H9 (cell line): ENCODE data around the gene DTHD1. TPM values are rescaled to one million over a fixed set of nuclear protein-coding genes. Genes with fewer than 3 reads are reported as not detected.

Experiments
- DNase-seq: peaks from one replicate; pipeline ENCODE4 v3.0.0-alpha.2; 2017
- H2AFZ ChIP-seq: one replicate; pipeline ENCODE4 v1.6.1; 2013; ENCODE audit warnings: mild to moderate bottlenecking, low read length, control low read depth, moderate library complexity
- H2AK5ac ChIP-seq: 2 replicates; pipeline ENCODE4 v1.6.1; 2013; ENCODE audit warnings: low read length, control low read depth, mixed read lengths; ENCODE audit not compliant: insufficient read length
- H2BK120ac ChIP-seq: one replicate; pipeline ENCODE4 v1.6.1; 2013; ENCODE audit warnings: low read depth, mild to moderate bottlenecking, low read length, control low read depth, inconsistent platforms; ENCODE audit not compliant: poor library complexity, severe bottlenecking
- H2BK12ac ChIP-seq: 2 replicates; pipeline ENCODE4 v1.6.1; 2013; ENCODE audit warnings: low read length, control low read depth, mixed read lengths, low read depth; ENCODE audit not compliant: insufficient read length
- H2BK15ac ChIP-seq: 2 replicates; pipeline ENCODE4 v1.6.1; 2013; ENCODE audit warnings: low read depth, low read length, control low read depth
- H2BK20ac ChIP-seq: one replicate; pipeline ENCODE4 v1.6.1; 2013; ENCODE audit warnings: low read depth, mild to moderate bottlenecking, low read length, control low read depth, inconsistent platforms; ENCODE audit not compliant: poor library complexity, severe bottlenecking
- H2BK5ac ChIP-seq: 2 replicates; pipeline ENCODE4 v1.6.1; 2013; ENCODE audit warnings: low read length, control low read depth, mixed read lengths; ENCODE audit not compliant: insufficient read length
- H3K14ac ChIP-seq: 2 replicates; pipeline ENCODE4 v1.6.1; 2013; ENCODE audit warnings: low read length, control low read depth; ENCODE audit not compliant: insufficient read depth
- H3K18ac ChIP-seq: 2 replicates; pipeline ENCODE4 v1.6.1; 2013; ENCODE audit warnings: low read depth, mild to moderate bottlenecking, mixed read lengths, low read length, control low read depth; ENCODE audit not compliant: insufficient read length
- H3K23ac ChIP-seq: 2 replicates; pipeline ENCODE4 v1.6.1; 2013; ENCODE audit warnings: low read length, control low read depth, mixed read lengths, low read depth; ENCODE audit not compliant: insufficient read length
- H3K23me2 ChIP-seq: 2 replicates; pipeline ENCODE4 v1.6.1; 2013; ENCODE audit warnings: low read depth, mild to moderate bottlenecking, mixed read lengths, low read length, control low read depth; ENCODE audit not compliant: insufficient read length, poor library complexity, severe bottlenecking
- H3K27ac ChIP-seq: 2 replicates; pipeline ENCODE4 v1.5.1; 2013; ENCODE audit warnings: low read length, control low read depth, mixed read lengths, low read depth; ENCODE audit not compliant: insufficient read length
- H3K27me3 ChIP-seq: 2 replicates; pipeline ENCODE4 v1.6.1; 2013; ENCODE audit warnings: low read length, control low read depth, inconsistent platforms; ENCODE audit not compliant: insufficient read depth
- H3K4ac ChIP-seq: 2 replicates; pipeline ENCODE4 v1.6.1; 2013; ENCODE audit warnings: low read depth, mild to moderate bottlenecking, control low read depth, inconsistent platforms, low read length, moderate library complexity
- H3K4me1 ChIP-seq: 2 replicates; pipeline ENCODE4 v1.6.1; 2013; ENCODE audit warnings: low read length, control low read depth, inconsistent platforms; ENCODE audit not compliant: insufficient read depth
- H3K4me2 ChIP-seq: 2 replicates; pipeline ENCODE4 v1.6.1; 2013; ENCODE audit warnings: low read length, control low read depth, mixed read lengths; ENCODE audit not compliant: insufficient read length, insufficient read depth
- H3K56ac ChIP-seq: 2 replicates; pipeline ENCODE4 v1.6.1; 2013; ENCODE audit warnings: low read depth, mild to moderate bottlenecking, mixed read lengths, low read length, control low read depth; ENCODE audit not compliant: insufficient read length
- H3K79me1 ChIP-seq: 2 replicates; pipeline ENCODE4 v1.6.1; 2013; ENCODE audit warnings: low read depth, mild to moderate bottlenecking, moderate library complexity, low read length, control low read depth, inconsistent platforms; ENCODE audit not compliant: insufficient read depth, poor library complexity, severe bottlenecking
- H3K79me2 ChIP-seq: 2 replicates; pipeline ENCODE4 v1.6.1; 2013; ENCODE audit warnings: low read length, control low read depth, inconsistent platforms; ENCODE audit not compliant: insufficient read depth
- H3K9ac ChIP-seq: 2 replicates; pipeline ENCODE4 v1.6.1; 2013; ENCODE audit warnings: low read length, control low read depth, mixed read lengths; ENCODE audit not compliant: insufficient read length; ENCODE audit errors: extremely low read depth
- H3K9me3 ChIP-seq: one replicate; pipeline ENCODE4 v1.6.1; 2013; ENCODE audit warnings: low read depth, low read length, inconsistent platforms; ENCODE audit not compliant: control insufficient read depth
- H3T11ph ChIP-seq: one replicate; pipeline ENCODE4 v1.6.1; 2013; ENCODE audit warnings: mild to moderate bottlenecking, low read length, control low read depth, inconsistent platforms
- H4K20me1 ChIP-seq: one replicate; pipeline ENCODE4 v1.6.1; 2013; ENCODE audit not compliant: control insufficient read depth, insufficient read length, insufficient read depth
- H4K5ac ChIP-seq: 2 replicates; pipeline ENCODE4 v1.6.1; 2013; ENCODE audit warnings: low read depth, mild to moderate bottlenecking, mixed read lengths, low read length, control low read depth; ENCODE audit not compliant: insufficient read length
- H4K8ac ChIP-seq: replicated peaks from 2 replicates; pipeline ENCODE4 v1.6.1; 2013; ENCODE audit warnings: low read length, control low read depth, mixed read lengths, low read depth; ENCODE audit not compliant: insufficient read length
- H4K91ac ChIP-seq: 2 replicates; pipeline ENCODE4 v1.6.1; 2013; ENCODE audit warnings: low read depth, mild to moderate bottlenecking, moderate library complexity, mixed read lengths, low read length, control low read depth; ENCODE audit not compliant: insufficient read length
- H3K27ac Mint-ChIP-seq, 3 experiments: 2 replicates in 2 of 3; 3 replicates in 1 of 3; pipeline ENCODE4 v1.8.0; 2020 to 2021; ENCODE audit warnings: mixed read lengths in 3 of 3, mild to moderate bottlenecking in 1 of 3, moderate library complexity in 1 of 3
- H3K27me3 Mint-ChIP-seq: 2 replicates; pipeline ENCODE4 v1.8.0; 2021; ENCODE audit warnings: low read depth, mild to moderate bottlenecking, moderate library complexity, mixed read lengths
- H3K36me3 Mint-ChIP-seq, 3 experiments: 2 replicates in 2 of 3; 3 replicates in 1 of 3; pipeline ENCODE4 v1.8.0; 2020 to 2021; ENCODE audit warnings: low read depth in 3 of 3, mixed read lengths in 3 of 3; ENCODE audit not compliant: insufficient read depth in 1 of 3
- H3K4me1 Mint-ChIP-seq, 2 experiments: 2 replicates each; pipeline ENCODE4 v1.8.0; 2020; ENCODE audit warnings: mixed read lengths in 2 of 2
- H3K4me3 Mint-ChIP-seq, 2 experiments: 2 replicates in 1 of 2; 3 replicates in 1 of 2; pipeline ENCODE4 v1.8.0; 2020 to 2021; ENCODE audit warnings: mild to moderate bottlenecking in 2 of 2, mixed read lengths in 2 of 2, moderate library complexity in 1 of 2
- H3K9me3 Mint-ChIP-seq, 2 experiments: 2 replicates in 1 of 2; 3 replicates in 1 of 2; pipeline ENCODE4 v1.8.0; 2020; ENCODE audit warnings: mild to moderate bottlenecking in 2 of 2, mixed read lengths in 2 of 2, moderate library complexity in 1 of 2
- whole genome bisulfite sequencing: extraction: QIAGEN DNeasy Blood & Tissue Kit; methylation state at CpG from one replicate; pipeline ENCODE4 v1.1.7; 2013; ENCODE audit warnings: missing lambda C conversion rate, low lambda C conversion rate, mixed read lengths; ENCODE audit not compliant: insufficient read length; ENCODE audit errors: extremely low coverage; 5-methylcytosine and 5-hydroxymethylcytosine counted together
- total RNA-seq: library from RNA; stranded (reverse); gene quantifications from 2 replicates; pipeline ENCODE4 v1.2.1, GENCODE V29; 2021
- TF ChIP-seq, protein P1 (sequence below): fragments of 200-600 bp; sonication (generic); conservative IDR thresholded peaks from 3 replicates; pipeline ENCODE4 v1.8.0; 2021; ENCODE audit warnings: antibody characterized with exemption, mild to moderate bottlenecking

The DTHD1 gene
- total RNA-seq, 1 experiment from 2014 or later: not detected

DNA sequence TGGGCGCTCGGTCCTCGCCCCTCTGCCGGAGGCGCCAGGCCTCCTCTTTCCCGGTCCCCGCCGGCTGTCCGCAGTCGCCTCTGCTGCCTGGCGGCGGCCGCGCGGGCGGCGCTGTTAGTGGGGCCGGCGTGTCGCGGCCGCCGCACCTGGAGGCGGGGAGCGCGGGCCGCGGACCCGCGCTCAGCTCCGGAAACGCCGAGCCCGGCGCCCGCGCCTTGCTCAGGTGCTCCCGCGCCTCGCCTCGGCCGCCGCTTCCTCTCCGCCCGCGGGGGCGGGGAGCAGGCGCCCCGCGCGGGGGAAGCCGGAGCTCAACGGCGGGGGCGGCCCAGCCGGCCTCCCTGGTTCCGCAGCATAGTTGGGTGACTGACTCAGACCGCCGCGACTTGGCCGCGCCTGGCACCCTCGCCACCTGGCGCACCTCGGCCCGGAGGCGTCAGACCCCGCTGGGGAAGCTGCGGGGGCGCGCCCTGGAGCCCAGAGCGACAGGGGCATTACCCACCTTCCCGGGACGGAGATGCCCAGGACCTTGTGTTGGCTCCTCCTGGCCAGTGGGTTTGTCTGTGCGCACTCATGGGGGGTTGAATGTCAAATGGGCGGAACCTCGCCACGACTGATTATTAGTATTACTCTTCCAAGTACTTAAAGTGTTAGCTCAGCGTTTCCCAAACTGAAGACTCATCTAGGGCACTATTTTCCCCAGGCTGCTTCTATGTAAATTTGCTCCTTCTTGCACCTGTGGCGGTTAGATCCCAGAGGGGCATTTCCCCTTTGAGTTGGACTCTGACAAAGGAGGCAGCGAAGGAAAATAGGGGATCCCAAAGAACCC lies 36.9 kb upstream of the DTHD1 start, which contains the start of gene ARAP2:
TSS of gene ARAP2 (minus strand) at position 258 of the 826 bp plus-strand sequence. CDS start 15,028 bp downstream, outside the sequence.
- no peak within 1 kb of the TSS for H2BK5ac ChIP-seq
- H3K4me1 ChIP-seq: no peaks in the 10 kb centered on the region
- no peaks in the 10 kb centered on the region for H3K79me2 ChIP-seq
- no peak within 1 kb of the TSS for H3T11ph ChIP-seq
- no peak within 1 kb of the TSS for H2BK20ac ChIP-seq
- H3K9ac ChIP-seq: peak within 1 kb of the TSS; percentile 55
- H3K18ac ChIP-seq: no peak within 1 kb of the TSS
- H3K4me2 ChIP-seq: peak within 1 kb of the TSS; percentile 79
- H3K4ac ChIP-seq: no peak within 1 kb of the TSS
- no peaks in the 10 kb centered on the region for H3K27me3 ChIP-seq
- no peaks in the 10 kb centered on the region for H3K23me2 ChIP-seq
- H2AK5ac ChIP-seq: no peak within 1 kb of the TSS
- H3K9me3 ChIP-seq: no peaks in the 10 kb centered on the region
- no peaks in the 10 kb centered on the region for H3K9me3 Mint-ChIP-seq
- peak within 1 kb of the TSS; percentile 85; the same call in 1 of the 2 replicates for H3K14ac ChIP-seq
- no peak within 1 kb of the TSS for H3K23ac ChIP-seq
- no CpG with 5 or more reads among the region's 81 CpGs for WGBS
- peaks cover 10 to 13% of the 10 kb centered on the region in 2 experiments for H3K4me1 Mint-ChIP-seq
- H3K56ac ChIP-seq: no peak within 1 kb of the TSS
- no peak within 1 kb of the TSS for H3K27ac ChIP-seq
- H3K27ac Mint-ChIP-seq: no peak within 1 kb of the TSS
- H4K8ac ChIP-seq: no peak within 1 kb of the TSS
- H2BK12ac ChIP-seq: no peak within 1 kb of the TSS
- H3K27me3 Mint-ChIP-seq: peaks cover 37% of the 10 kb centered on the region
- no peaks in the 10 kb centered on the region for H4K20me1 ChIP-seq
- no peaks in the 10 kb centered on the region; a peak in 1 of 7 replicates for H3K36me3 Mint-ChIP-seq
- no peak within 1 kb of the TSS for H2BK120ac ChIP-seq
- no peak within 1 kb of the TSS for H2BK15ac ChIP-seq
- TF ChIP-seq, protein P1, sequence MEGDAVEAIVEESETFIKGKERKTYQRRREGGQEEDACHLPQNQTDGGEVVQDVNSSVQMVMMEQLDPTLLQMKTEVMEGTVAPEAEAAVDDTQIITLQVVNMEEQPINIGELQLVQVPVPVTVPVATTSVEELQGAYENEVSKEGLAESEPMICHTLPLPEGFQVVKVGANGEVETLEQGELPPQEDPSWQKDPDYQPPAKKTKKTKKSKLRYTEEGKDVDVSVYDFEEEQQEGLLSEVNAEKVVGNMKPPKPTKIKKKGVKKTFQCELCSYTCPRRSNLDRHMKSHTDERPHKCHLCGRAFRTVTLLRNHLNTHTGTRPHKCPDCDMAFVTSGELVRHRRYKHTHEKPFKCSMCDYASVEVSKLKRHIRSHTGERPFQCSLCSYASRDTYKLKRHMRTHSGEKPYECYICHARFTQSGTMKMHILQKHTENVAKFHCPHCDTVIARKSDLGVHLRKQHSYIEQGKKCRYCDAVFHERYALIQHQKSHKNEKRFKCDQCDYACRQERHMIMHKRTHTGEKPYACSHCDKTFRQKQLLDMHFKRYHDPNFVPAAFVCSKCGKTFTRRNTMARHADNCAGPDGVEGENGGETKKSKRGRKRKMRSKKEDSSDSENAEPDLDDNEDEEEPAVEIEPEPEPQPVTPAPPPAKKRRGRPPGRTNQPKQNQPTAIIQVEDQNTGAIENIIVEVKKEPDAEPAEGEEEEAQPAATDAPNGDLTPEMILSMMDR: peak; percentile 21; the same call in 1 of the 3 replicates
- H4K5ac ChIP-seq: no peak within 1 kb of the TSS
- no peaks in the 10 kb centered on the region for H3K79me1 ChIP-seq
- H4K91ac ChIP-seq: no peak within 1 kb of the TSS
- no peak within 1 kb of the TSS for H2AFZ ChIP-seq
- peak within 1 kb of the TSS; percentile 78 to 87 for H3K4me3 Mint-ChIP-seq
- peak; percentile 51 for DNase-seq
